ENCODE measurements around the gene ROS1.

Gene ROS1

DNA sequence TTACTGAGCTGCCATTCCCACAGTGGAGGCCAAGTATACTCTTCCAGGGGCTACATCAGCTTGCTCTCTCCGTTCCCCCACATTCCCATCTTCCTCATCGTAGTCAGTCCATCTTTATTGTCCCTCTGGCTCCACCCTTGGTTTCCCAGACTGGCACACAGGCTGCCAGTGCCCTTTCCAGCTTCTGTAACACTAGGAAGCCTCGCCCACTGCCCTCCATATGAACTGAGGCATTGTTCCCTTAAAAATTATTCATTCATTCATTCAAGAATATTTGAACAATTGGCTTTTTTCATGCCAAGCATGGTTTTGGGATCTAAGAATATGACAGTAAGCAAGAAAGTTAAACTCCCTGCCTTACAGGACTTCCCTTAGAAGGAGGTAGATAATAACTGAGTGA, 14.3 kb downstream of the ROS1 start:
- TF ChIP-seq EZH2 (IDR thresholded peaks at IDR 0.05; ENCODE audit: borderline replicate concordance, low read length) = no peak
- TF ChIP-seq, protein P1, sequence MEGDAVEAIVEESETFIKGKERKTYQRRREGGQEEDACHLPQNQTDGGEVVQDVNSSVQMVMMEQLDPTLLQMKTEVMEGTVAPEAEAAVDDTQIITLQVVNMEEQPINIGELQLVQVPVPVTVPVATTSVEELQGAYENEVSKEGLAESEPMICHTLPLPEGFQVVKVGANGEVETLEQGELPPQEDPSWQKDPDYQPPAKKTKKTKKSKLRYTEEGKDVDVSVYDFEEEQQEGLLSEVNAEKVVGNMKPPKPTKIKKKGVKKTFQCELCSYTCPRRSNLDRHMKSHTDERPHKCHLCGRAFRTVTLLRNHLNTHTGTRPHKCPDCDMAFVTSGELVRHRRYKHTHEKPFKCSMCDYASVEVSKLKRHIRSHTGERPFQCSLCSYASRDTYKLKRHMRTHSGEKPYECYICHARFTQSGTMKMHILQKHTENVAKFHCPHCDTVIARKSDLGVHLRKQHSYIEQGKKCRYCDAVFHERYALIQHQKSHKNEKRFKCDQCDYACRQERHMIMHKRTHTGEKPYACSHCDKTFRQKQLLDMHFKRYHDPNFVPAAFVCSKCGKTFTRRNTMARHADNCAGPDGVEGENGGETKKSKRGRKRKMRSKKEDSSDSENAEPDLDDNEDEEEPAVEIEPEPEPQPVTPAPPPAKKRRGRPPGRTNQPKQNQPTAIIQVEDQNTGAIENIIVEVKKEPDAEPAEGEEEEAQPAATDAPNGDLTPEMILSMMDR (IDR thresholded peaks at IDR 0.05; ENCODE audit: low read length) = no peak
- H2AFZ ChIP-seq (ENCODE audit: low read length) = no peak overlapping the region

DNA sequence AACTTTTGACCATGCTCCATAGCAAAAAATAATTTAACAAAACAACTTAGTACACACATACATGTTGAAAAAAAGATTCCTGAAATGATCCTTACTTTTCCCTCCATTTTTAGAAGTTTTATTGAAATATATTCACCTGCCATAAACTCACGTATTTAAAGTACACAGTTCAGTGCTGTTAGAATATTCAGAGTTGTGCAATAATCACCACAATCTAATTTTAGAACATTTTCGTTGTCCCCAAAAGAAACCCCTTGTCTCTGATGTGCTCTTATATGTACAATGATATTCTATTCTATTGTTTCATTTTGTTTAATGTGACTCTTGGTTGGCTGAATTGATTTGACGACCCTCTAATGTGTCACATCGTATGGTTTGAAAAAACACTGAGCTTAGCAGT, 15.9 kb downstream of the ROS1 start:
- Histone ChIP-seq H3F3A (ENCODE audit: insufficient read depth, low read length) (no peaks in the 10 kb centered on the region), H3K36me3 (ENCODE audit: insufficient read depth, low read length) (no peaks in the 10 kb centered on the region), H3K79me2 (ENCODE audit: insufficient read depth, low read length) (no peaks in the 10 kb centered on the region), H3K9me3 (ENCODE audit: low read length) (no peaks in the 10 kb centered on the region), H3K27me3 (ENCODE audit: insufficient read depth, low read length) (no peaks in the 10 kb centered on the region), H3K4me3 (ENCODE audit: low read depth, low read length, poor library complexity, severe bottlenecking) (no peak overlapping the region), H3K4me2 (ENCODE audit: low read length) (no peak overlapping the region), H3K9ac (ENCODE audit: low read length) (no peak overlapping the region), H2AFZ (ENCODE audit: low read length) (no peak overlapping the region), H3K27ac (ENCODE audit: low read depth, low read length, poor library complexity, severe bottlenecking) (no peak overlapping the region), H3K4me1 (ENCODE audit: insufficient read depth, low read length, severe bottlenecking) (no peaks in the 10 kb centered on the region), H4K20me1 (ENCODE audit: insufficient read depth, low read length) (no peaks in the 10 kb centered on the region), H3K9me2 (ENCODE audit: low read depth, low read length) (no peaks in the 10 kb centered on the region)
- TF ChIP-seq, protein P1 (IDR thresholded peaks at IDR 0.05; ENCODE audit: low read length) = no peak
- no peak for TF ChIP-seq EZH2 (IDR thresholded peaks at IDR 0.05; ENCODE audit: borderline replicate concordance, low read length)

More for the DNA sequence above, 14.3 kb downstream of the ROS1 start:
- no peak overlapping the region for H3K27ac ChIP-seq (ENCODE audit: low read depth, low read length, poor library complexity, severe bottlenecking)
- H3K9me3 ChIP-seq (ENCODE audit: low read length) = no peaks in the 10 kb centered on the region
- no peaks in the 10 kb centered on the region for H4K20me1 ChIP-seq (ENCODE audit: insufficient read depth, low read length)
- no peak overlapping the region for H3K4me3 ChIP-seq (ENCODE audit: low read depth, low read length, poor library complexity, severe bottlenecking)
- H3K27me3 ChIP-seq (ENCODE audit: insufficient read depth, low read length) = no peaks in the 10 kb centered on the region
- H3K4me2 ChIP-seq (ENCODE audit: low read length) = no peak overlapping the region
- no peaks in the 10 kb centered on the region for H3K79me2 ChIP-seq (ENCODE audit: insufficient read depth, low read length)
- no peaks in the 10 kb centered on the region for H3K9me2 ChIP-seq (ENCODE audit: low read depth, low read length)
- no peaks in the 10 kb centered on the region for H3K4me1 ChIP-seq (ENCODE audit: insufficient read depth, low read length, severe bottlenecking)
- H3K36me3 ChIP-seq (ENCODE audit: insufficient read depth, low read length) = no peaks in the 10 kb centered on the region
- H3F3A ChIP-seq (ENCODE audit: insufficient read depth, low read length) = no peaks in the 10 kb centered on the region
- H3K9ac ChIP-seq (ENCODE audit: low read length) = no peak overlapping the region

DNA sequence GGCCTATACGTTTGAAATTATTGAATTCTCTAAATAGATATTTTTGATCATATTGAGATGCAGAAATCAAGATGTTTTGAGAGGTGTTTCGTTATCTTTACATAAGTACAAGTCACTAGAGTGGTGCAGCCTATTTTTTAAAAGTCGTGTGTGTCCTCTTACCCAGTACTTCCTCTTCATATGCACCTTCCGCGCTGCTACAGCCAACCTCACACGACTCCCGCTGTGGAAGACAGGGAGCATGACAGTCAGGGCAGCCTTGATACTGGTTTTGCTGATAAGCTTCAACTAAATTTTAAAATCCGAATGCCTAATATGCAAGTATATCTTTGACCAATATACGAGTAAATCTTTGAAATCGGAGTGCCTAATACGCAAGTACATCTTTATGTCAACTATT, 16.3 kb downstream of the ROS1 start:
- no peak overlapping the region for H3K27ac ChIP-seq (ENCODE audit: low read depth, low read length, poor library complexity, severe bottlenecking)
- no peaks in the 10 kb centered on the region for H3F3A ChIP-seq (ENCODE audit: insufficient read depth, low read length)
- no peak overlapping the region for H3K4me3 ChIP-seq (ENCODE audit: low read depth, low read length, poor library complexity, severe bottlenecking)
- no peaks in the 10 kb centered on the region for H3K9me2 ChIP-seq (ENCODE audit: low read depth, low read length)
- no peaks in the 10 kb centered on the region for H3K9me3 ChIP-seq (ENCODE audit: low read length)
- no peaks in the 10 kb centered on the region for H3K4me1 ChIP-seq (ENCODE audit: insufficient read depth, low read length, severe bottlenecking)
- no peak overlapping the region for H3K9ac ChIP-seq (ENCODE audit: low read length)
- no peak overlapping the region for H2AFZ ChIP-seq (ENCODE audit: low read length)
- TF ChIP-seq EZH2 (IDR thresholded peaks at IDR 0.05; ENCODE audit: borderline replicate concordance, low read length) = no peak
- TF ChIP-seq, protein P1 (IDR thresholded peaks at IDR 0.05; ENCODE audit: low read length) = no peak
- no peaks in the 10 kb centered on the region for H3K79me2 ChIP-seq (ENCODE audit: insufficient read depth, low read length)
- no peaks in the 10 kb centered on the region for H4K20me1 ChIP-seq (ENCODE audit: insufficient read depth, low read length)
- no peak overlapping the region for H3K4me2 ChIP-seq (ENCODE audit: low read length)
- H3K27me3 ChIP-seq (ENCODE audit: insufficient read depth, low read length) = no peaks in the 10 kb centered on the region
- no peaks in the 10 kb centered on the region for H3K36me3 ChIP-seq (ENCODE audit: insufficient read depth, low read length)

All from OCI-LY1 (cell line).